ENCODE measurements around the gene FAM76A.

DNA sequence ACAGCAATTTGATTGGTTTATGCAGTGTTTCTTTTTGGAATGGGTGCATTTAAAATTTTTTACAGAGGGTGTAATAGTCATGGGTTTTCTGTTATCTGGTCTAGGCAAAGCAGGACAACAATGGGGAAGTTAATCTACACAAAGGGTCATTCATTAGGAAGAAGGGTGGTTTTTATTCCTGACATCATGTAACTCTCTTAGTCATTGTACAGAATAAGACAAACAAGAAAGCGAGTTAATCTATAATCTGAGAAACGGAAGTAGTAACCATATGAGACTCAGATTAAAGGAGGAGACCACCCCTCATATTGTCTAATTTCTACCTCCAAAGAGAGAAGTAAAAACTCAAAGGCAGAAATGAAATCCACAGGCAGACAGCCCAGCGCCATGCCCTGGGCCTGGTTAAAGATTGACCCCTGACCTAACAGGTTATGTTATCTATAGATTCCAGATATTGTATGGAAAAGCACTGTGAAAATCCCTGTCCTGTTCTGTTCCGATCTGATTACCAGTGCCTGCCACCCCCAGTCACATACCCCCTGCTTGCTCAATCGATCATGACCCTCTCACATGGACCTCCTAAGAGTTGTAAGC lies 43.3 kb upstream of the FAM76A start:
- no peak for TF ChIP-seq CTCF (IDR thresholded peaks at IDR 0.05; ENCODE audit: insufficient read depth, low read depth, low read length)
- no peak for TF ChIP-seq EZH2 (IDR thresholded peaks at IDR 0.05; ENCODE audit: insufficient read depth, low read length)
